Measurements from ENCODE around the gene BTBD10. TPM values are rescaled to one million over a fixed set of nuclear protein-coding genes. Genes with fewer than 3 reads are reported as not detected.

BTBD10 gene
- total RNA-seq = 86.8 and 94.1 TPM in 2 replicates

DNA sequence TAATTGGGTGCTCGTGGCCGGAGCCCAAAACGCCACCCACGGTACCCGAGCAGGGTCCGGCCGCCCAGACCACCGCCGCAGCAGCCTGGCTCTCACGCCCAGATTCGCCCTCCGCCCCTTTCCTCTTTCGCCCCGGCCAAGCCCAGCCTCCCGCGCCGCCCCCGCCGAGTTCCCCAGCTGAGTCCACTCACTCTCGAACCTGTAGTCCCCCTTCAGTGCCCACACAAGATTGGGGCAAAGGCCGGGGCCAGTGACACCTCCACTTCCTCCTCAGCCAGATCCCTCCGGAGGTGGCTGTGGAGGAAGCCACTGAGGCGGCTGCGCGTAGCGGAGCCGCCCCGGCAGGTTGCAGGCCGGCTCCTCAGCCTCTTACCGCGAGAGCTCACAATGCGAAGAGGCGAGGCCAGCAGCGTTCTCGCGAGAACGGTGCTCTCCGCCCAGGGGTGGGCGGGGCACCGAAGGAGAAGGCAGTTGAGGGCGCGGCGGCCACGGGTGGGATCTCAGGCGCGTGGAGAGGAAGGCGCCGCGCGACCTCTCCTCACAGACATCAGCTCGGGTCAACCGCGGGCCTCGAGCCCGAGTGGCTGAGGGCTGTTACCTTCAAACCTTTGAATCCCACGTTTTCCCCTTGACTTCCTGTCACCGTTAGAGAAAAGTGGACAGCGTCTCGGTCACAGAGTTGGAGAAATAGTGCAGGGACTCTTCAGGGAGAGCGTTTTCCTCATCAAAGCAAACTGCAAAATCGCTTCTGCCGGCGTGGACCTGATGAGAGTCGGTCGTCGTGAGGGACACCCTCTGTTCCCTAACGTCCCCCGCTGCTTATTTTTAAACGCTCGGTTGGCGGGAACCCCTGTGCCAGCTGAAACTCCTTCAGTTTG, at the start of gene BTBD10:
BTBD10 (minus strand) TSS at position 322 of the 878 bp plus-strand sequence. CDS start 18,098 bp downstream, outside the sequence.
- DNase-seq (ENCODE audit: low read depth in 2 of 2) = peak; percentile 85 to 96

DNA sequence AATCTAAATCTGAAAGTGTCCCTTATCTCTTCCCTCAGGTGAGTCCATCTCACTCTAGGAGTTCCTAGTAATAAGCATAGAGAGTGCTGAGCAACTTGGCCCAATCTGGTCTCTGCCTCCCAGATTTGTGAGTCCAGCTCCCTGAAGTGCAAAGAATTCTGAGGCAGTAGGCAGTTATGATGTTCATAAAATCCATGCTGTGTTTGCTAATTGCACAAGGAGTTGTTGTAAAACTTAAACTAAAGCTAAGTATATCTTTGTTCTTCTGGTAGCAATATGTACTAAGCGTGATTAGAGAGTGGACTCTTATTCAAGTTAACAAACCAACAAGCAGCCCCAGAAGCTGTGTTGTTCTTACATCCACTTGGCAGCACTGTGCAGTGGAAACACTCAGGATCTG, 40.4 kb upstream of the BTBD10 start:
- no peak for DNase-seq (ENCODE audit: low read depth in 2 of 2)

DNA sequence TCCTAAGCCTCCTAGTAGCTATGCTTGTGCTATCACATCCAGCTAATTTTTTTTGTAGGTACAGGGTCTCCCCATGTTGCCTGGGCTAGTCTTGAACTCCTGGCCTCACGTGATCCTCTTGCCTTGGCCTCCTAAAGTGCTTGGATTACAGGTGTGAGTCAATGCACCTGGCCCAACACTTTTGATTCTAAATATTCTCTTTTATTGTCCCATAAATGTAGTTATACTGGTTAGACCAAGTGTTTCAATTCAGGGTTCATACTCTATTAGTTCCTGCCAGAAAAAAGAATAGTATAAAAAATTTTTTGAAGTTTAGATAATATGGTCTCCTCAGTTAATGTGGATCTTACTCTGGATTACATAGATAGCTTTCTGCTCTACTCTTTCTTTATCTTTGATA, 39.5 kb upstream of the BTBD10 start:
- no peak for DNase-seq (ENCODE audit: low read depth in 2 of 2)

DNA sequence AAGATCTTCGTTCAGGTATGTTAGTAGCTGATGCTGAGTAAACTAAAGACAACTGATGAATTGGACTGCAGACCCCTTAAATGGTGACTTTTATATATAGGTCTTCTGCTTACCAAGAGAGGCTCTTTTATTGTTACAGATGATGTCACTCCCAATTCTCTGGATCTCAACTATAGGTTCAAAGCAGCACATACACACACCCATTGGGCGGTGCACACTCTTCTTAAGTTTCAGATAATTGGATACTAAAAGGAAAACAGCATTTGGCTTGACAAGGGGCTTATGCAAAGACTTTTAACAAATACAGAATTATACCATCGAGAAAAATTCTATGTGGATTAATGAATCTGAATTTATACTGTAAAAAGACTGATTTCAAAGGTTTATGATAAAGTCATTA, 32.9 kb upstream of the BTBD10 start, which contains the start of gene PTH:
PTH (minus strand) TSS at position 69 of the 400 bp plus-strand sequence. CDS start 3,142 bp downstream, outside the sequence.
- DNase-seq (ENCODE audit: low read depth in 2 of 2) = no peak

DNA sequence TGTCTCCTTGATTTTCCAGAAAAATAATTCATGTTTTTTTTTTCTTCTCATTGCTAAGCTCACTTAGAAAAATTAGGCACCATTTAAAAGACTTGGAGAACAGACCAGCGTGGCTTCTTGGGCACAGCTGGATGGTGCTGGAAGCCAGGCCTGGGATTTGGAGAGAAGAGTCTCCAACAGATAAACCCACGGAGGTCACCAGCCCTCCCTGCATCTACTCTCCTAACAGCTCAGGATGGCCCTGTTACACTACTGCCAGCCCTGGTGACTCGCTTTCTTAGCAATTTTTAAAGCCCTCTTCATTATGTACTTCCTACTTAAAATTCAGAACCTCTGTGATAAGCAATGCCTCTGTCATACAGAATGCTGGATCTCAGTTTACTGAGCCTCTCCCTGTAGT, 31.0 kb upstream of the BTBD10 start:
- no peak for DNase-seq (ENCODE audit: low read depth in 2 of 2)

DNA sequence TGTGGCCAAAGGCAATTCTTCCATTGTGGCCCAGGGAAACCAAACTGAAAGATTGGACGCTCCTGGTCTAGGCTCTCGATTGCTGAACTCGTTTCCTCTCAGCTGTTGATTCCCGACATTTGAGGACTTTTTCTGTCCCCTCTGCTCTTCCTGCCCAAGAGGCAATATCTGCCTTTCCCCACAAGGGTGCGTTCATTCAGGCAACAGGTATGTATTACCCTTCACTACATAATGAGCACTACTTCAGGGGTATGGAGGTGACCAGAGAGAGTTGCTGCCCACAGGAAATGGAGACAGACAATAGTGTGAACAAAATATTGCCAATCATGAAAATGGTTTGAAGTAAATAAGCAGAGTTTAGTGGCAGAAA, 24.6 kb upstream of the BTBD10 start:
- DNase-seq (ENCODE audit: low read depth in 2 of 2) = peak in 1 of 2 donors; percentile 17

DNA sequence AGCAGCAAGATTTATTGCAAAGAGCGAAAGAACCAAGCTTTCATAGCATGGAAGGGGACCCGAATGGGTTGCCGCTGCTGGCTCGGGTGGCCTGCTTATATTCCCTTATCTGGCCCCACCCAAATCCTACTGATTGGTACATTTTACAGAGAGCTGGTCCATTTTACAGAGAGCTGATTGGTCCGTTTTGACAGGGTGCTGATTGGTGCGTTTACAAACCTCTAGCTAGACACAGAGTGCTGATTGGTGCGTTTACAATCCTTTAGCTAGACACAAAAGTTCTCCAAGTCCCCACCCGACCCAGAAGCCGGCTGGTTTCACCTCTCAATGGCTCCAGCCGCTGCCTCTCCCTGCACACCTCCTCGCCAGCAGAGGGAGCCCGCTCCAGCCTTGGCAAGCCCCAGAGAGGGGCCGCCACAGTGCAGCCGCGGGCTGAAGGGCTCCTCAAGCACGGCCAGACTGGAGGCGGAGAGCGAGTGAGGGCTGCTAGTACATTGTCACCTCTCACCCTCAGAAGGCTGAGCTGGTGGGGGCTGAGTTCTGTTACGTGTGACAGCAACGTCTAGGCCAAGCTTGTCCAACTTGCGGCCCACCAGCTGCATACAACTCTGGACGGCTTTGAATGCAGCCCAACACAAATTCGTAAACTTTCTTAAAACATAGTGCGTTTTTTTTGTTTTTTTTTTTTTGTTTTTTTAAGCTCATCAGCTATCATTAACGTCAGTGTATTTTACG, 24.1 kb upstream of the BTBD10 start:
- DNase-seq (ENCODE audit: low read depth in 2 of 2) = peak in 1 of 2 donors; percentile 22

DNA sequence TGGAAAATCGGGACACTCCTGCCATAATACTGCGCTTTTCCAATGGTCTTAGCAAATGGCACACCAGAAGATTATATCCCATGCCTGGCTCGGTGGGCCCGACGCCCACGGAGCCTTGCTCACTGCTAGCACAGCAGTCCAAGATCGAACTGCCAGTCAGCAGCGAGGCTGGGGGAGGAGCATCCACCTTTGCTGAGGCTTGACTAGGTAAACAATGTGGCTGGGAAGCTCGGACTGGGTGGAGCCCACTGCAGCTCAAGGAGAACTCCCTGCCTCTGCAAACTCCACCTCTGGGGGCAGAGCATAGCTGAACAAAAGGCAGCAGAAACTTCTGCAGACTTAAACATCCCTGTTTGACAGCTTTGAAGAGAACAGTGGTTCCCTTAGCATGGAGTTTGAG, 17.2 kb upstream of the BTBD10 start:
- DNase-seq (ENCODE audit: low read depth in 2 of 2) = no peak

DNA sequence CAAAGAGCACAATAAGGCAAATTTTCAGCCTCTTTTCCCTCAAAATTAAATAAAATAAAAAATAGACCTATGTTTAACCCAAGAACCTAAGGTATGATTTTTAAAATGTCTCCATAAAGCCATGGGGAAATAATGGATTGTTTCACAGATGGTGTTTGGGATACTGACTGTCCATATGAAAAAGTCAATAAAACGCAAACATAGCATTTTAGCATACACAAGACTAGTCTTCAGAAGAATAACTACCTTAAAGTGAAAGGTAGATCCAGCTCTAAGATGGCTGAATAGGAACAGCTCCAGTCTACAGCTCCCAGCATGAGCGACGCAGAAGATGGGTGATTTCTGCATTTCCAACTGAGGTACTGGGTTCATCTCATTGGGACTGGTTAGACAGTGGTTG, 16.7 kb upstream of the BTBD10 start:
- DNase-seq (ENCODE audit: low read depth in 2 of 2) = no peak

DNA sequence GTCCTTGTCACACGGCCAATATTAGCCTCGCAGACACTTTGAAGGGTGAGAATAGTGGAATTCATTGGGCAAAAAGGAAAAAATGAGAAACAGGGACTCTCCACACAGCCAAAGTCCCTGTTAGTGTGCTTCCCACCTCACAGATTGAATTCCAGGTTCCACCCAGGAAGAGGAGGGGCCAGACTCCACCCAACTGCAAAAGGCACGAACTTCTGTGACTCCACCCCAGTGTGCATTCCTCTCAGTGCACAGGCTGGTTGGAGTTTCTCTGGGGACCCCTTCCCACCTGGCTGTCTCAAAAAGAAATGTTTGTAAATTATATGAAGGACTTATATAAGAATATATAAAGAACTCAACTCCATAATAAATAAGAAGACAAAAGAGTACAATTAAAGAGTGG, 12.1 kb upstream of the BTBD10 start:
- no peak for DNase-seq (ENCODE audit: low read depth in 2 of 2)

DNA sequence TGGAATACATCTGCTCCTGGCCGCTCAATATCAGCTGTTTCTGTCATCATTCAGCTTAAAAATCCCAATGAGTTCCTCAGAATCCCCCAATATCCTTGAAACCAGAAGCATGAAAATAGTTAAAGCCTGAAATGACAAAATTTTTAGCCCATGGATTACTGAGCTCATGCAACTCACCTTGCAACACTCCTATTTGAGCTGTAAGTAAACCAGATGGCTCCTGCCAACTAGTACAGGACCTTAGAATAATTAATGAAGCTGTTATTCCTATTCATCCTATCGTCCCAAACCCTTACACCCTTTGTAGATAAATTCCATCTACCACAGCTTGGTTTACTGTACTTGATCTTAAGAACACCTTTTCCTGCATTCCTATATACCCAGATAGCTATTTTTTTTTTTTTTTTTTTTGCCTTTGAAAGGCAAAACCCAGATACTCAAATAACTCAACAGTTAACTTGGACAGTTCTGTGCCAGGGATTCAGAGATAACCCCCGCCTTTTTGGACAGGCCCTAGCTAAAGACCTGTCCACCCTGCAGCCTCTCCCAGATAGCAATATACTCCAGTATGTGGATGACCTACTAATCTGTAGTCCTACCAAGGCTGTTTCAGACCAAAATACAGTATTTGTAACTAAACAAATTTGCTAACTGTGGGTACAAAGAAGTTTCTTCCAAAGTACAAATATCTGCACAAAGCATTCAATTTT, 10.1 kb upstream of the BTBD10 start:
- DNase-seq (ENCODE audit: low read depth in 2 of 2) = no peak

DNA sequence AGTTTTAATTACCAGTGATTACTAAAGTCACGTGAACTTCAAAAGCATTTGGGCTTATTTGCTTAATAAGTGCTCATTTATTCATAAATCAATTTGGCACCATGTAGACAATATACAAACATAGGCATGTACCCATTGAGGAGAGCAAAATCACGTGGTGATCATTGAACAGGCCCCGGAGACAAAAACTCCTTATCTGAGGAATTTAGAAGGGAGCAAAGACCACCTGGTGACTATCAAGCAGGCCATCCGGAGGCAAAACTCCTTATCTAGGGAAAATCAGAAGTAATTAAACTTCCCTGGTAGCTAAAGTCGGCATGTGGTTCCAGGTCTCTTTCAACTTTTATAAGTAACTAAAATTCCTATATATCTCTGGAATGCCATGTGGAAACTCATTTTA, 5.7 kb upstream of the BTBD10 start:
- DNase-seq (ENCODE audit: low read depth in 2 of 2) = no peak

DNA sequence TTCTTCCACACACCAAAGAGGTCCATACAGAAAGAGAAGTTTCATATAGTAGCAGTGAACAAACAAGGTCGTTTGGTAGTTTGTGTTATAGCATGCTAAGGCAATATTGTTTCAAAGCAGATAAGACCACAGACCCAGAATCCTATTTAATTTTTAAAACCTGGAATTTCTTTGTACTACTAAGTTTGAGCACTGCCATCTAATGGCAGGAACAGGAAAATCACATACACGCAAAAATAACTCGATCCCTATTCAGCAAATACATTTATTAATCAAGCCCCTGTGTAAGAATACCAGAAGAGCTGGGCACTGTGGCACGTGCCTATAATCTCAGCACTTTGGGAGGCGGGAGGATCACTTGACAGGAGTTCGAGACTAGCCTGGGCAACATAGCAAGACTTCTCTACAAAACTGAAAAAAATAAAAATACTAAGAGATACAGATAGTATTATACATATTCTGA, 2.9 kb upstream of the BTBD10 start:
- peak; percentile 47 to 60 for DNase-seq (ENCODE audit: low read depth in 2 of 2)

DNA sequence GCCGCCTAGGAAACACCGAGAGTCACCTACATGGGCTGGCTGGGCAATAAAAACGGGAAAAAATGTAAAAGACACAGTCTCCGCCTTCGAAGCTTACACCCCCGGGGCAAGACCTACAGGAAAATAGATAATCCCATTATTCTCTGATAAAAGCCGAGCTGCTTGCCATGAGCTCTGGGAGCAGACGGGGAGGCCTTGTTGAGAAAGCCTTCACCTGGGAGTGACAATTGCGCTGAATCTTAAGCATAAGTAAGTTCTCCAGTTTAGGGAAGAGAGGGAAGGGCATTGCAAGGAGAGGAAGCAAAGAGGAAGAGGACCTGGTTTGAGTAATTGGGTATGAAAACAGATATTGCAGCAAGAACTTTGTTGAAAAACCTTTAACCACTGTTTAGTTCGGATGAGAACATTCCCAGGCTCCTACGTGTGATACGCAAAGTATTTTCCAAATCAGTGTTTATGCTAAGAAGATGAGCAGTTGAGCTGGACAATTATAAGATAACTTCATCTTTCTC, 813 bp upstream of the BTBD10 start:
- no peak for DNase-seq (ENCODE audit: low read depth in 2 of 2)

DNA sequence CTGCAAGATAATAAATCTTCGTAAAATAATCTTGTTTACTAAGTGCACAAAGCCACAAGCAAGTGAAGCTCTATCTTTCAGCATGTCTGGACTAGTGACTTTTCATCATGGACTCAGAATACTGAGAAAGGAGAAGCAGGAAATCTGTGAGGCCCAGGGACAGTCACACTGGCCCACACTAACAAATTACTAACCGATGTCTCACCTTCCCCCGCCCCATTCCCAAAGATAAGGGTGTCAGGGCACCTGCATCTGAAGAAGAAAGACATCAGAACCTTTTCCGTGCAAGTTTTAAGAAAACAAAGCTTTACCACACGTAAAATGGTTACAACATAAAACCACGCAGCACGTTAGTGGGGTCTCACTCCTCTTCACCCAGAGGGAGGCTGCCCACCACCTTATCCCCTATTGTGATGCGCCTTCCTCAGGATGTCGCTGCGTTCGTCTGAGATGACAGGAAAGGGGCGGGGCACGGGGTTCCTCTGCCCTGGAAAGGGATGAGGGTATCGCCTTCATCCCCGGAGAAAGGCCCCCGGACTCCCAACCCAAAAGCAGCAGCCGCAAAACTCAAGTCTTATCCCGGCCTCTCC, 616 bp downstream of the BTBD10 start:
- peak in 1 of 2 donors; percentile 61 for DNase-seq (ENCODE audit: low read depth in 2 of 2)

DNA sequence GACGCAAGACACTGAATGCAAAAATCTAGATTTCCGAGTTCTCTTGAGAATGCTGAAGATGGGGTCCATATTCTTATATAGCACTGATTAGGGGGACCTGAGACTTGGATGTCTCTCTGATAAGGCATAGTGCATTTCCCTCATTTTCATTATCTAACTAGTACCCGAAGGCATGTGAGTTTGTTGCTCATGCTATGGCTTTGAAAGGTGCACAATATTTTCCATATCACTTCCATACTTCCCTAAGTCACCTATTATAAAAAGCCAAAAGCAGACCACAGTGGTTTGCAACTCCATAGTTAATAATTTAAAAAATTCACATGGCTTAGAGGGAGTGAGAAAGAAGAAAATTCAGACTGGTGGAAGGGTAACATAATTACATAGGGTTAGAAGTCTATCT, 1.7 kb downstream of the BTBD10 start:
- DNase-seq (ENCODE audit: low read depth in 2 of 2) = peak in 1 of 2 donors; percentile 21

DNA sequence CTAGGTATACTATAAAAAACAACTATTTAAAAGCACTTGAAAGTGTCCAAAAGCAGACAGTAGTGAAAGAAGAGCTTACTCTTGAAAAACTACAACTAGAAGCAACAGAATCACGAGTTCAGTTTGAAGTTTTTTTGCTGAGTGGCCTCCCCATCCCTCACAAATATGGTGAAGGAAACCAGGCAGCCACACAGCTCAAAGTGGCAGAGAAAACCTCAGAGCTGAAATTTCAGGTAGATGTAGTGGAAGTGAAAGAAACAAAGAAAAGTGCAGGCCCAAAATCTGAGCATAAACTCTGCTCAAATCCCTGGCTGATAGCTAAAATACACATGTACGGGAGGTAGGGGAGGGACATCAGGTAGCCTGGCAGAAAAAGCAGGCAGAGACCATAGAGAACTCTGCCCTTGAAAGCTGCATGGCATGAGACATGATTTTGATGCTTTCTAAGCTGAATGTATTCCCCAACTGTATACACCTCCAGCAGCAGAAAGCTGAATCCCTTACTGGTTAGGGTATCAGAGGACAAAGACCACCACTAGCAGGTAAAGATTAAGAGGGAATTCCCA, 12.1 kb downstream of the BTBD10 start:
- DNase-seq (ENCODE audit: low read depth in 2 of 2) = no peak

DNA sequence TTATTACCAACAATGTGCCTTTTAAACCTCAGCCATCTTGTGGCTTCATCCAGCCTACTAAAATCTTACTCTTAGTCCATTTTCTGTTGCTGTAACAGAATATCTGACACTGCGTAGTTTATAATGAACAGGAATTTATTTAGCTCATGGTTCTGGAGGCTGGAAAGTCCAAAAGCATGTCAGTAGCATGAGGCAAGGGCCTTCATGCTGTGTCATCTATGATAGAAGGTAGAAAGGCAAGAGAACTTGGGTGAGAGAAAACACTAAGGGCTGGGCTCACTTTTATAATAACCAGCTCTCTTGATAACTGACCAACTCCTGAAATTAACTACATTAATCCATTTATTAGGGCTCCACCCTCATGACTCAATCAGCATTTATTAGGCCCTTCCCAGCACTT, 13.5 kb downstream of the BTBD10 start:
- DNase-seq (ENCODE audit: low read depth in 2 of 2) = no peak

DNA sequence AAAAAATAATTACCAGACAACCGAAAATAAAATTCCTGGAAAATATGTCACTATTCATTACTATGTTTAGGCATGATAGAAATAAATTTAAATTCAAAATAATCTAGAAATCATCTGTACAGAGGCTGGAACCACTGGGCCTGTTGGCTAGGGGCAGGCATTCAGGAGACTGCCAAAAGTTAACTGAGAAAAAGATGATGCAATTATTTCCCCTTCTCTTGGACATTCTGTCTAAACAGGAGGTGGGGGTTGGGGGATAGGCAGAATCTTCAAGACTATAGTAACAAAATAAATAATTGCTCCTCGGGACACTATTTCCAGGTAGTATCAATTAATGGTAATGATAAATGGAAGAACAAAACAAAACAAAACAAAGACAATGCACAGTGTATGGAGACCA, 14.1 kb downstream of the BTBD10 start:
- DNase-seq (ENCODE audit: low read depth in 2 of 2) = peak in 1 of 2 donors; percentile 48

DNA sequence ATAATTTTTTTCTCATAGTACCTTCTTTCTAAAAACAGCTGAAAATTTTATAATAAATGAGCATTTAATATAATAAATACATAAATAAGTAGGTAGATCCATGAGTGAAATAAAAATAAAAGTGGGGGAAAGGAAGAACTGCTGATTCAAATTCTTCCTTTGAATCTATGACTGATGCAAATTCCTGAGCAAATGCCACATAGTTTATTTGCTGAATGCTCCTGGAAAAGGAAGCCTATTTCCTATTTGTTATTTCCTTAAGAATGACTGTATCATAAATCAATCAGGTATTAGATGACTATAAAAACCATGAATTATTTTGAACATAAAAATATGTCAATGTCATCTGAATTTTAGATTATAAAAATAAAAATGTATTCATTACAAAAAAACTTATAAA, 16.6 kb downstream of the BTBD10 start:
- DNase-seq (ENCODE audit: low read depth in 2 of 2) = peak in 1 of 2 donors; percentile 67

DNA sequence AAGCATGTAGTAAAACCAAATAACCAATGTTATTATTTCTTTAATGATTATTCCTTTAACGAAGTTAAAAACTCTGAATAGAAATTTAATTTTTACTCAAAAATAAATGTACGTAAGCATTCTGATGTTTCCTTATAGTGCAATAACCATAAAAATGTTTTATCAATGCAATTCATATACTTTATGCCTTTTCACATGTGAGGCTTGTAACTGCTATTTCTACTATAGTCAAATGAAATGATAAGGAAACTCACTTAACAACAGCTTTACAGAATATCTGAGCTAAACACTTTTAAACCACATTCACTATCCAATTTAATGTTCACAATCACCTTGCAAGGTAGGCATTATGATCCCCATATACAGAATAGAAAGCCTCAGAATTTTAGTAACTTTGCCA, 17.4 kb downstream of the BTBD10 start:
- DNase-seq (ENCODE audit: low read depth in 2 of 2) = no peak

Measured in dermis microvascular lymphatic vessel endothelial cell (primary cell).